GM21515 (cell line): ENCODE results near the gene GLUD1.
"Not testable (repeated sequence)": the region's sequence is repeated elsewhere in the genome, so short reads cannot be mapped to it uniquely, and the experiment has no call there.

Experiments
- ATAC-seq: cut with Tn5 transposase; IDR thresholded peaks from one replicate; pipeline ENCODE4 v1.9.1; 2021; ENCODE audit not compliant: unreplicated experiment

The GLUD1 gene

DNA sequence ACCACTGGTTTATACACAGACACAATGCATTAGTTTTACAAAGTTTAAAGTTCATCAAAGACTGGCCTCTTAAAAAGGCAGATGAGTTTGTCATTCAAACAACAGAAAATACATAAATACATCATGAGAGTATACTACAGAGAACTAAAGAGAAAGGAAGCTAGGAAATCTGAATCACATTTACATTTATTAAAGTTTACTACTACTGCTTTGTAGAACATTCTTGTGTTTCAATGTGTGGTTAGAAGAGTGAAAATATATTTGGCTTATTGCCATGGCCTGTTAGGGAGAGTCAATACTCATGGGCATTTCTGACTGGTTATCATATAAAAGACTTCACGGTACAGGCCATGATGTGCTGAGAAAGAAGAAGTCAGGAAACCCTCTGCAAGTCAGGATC, 87.5 kb downstream of the GLUD1 start:
- not testable (repeated sequence) for ATAC-seq

GRCh38 chr10:87000491-87000890, 94.2 kb downstream of the GLUD1 start:
- no peak for ATAC-seq
